Measurements from ENCODE around the gene SGCA. TPM values are rescaled to one million over a fixed set of nuclear protein-coding genes. Genes with fewer than 3 reads are reported as not detected.

Gene SGCA
- polyA plus RNA-seq, 1 donor = 424 TPM

DNA sequence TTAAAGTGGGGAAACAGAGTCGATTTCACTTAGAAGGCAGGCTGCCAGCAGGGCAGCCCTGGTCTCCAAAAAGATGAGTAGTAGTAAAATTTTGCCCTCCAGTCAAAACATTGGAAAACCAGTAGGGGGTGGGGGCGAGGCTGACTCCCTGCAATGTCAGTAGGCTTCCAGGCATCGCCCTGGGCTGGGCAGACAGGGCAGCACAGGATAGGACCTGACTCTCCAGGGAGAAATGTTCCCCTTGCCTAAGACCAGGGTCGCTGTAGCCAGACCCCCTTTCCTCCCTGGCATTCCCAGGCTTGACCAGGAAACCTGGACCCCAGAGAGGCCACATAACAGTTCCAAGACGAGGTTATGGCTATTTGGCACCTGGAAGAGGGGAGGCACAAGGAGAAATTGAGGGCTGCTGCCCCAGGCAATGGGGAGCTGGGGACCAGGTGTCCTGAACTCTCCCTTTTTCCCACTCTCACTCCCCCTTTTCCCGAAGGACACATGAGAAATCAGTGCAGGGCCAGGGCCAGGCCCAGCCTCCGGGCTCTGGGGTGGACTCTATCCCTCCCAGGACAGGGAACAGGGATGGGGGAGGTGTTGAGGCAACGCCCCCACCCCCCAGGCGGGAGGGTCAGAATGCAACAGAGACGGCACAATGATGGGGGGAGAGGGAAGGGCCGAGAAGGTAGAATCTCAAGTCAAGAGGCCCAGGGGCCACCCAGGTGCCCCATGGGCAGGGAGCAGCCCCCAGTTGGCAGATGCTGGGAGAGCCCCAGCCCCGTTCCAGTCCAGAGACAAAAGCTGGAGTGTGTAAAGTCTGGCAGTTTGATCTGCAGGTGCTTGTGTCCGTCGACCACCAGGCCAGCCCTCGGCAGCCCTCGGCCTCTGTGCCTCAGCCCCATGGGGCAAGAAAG, 31.3 kb upstream of the SGCA start:
- DNase-seq = no peak

DNA sequence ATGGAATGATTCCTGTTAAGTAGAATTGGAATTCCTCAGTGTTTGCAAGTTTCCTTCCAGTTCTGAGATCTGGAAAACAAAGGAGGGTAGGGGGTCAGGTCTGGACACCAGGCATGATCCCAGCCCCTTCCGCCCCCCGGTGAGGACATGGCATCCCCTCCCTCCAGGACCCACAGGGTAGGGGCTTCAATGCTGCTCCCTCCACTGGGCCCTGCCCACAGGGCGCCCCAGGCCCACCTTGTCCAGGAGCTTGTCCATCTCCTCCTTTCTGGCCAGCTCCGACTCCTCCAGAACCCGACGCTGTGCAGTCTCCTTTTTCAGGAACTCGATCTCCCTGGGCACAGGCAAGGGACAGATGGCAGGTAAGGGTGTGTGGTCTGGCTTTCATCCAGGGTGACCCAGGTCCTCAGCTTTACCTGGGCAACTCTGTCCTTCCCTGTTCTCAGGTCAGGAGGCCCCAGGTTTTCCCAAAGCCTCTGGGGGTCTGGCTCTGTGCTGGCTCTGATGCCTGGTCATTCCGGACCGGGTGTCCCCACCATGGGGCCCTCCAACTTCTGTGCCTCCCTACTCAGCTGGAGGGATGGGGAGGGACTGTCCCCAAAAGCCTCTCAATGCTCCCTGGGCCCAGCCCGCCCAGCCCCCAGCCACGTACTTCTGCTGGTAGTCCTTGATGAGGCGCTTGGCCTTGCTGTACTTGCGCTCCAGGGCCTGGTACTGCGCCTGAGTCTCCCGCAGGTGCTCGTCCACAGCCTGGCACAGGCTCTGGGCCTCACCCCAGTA, 30.3 kb upstream of the SGCA start:
- no peak for DNase-seq

DNA sequence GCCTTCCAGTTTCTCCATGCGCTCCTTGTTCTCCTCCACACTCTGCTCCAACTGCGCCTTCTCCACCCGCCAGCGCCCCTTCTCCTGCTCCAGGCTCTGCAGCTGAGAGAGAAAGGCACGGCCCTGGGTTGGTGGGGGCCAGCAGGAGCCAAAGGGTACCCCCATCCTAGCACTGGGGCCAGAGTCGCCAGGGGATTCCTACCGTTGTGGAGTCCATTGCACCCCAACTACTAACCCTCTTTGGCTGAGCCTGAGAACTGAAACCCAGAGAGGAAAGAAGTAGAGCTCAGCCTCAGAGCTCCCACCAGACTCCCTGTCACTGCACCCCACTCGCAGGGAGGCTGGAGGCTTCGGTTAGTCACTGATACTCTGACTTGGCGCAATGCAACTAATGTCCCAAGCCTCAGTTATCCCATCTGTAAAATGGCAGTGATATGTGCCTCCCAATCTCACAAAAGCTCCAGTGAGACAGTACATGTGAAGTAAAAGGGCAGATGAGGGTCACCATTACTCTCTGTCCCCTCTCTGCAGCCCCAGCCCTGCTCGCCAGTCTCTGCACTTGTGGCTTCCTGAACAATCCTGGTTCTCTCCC, 29.6 kb upstream of the SGCA start:
- DNase-seq = no peak

DNA sequence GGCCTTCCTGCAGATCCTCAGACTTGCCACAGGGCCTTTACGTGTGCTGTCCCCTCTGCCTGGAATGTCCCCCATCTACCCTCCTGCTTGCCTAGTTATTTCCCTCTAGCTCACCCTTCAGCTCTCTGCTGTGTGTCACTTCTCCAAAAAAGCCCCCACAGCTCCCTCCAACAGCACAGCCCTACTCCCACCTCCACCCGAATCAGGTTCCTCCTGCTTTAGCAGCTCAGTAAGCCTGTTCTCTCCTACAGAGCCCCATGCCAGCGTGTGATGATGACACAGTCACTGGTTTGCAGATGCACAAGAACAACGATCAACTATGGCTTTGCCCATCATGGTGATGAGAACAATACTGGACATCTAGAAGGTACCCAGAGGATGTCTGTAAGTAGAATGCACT, 28.8 kb upstream of the SGCA start:
- no peak for DNase-seq

DNA sequence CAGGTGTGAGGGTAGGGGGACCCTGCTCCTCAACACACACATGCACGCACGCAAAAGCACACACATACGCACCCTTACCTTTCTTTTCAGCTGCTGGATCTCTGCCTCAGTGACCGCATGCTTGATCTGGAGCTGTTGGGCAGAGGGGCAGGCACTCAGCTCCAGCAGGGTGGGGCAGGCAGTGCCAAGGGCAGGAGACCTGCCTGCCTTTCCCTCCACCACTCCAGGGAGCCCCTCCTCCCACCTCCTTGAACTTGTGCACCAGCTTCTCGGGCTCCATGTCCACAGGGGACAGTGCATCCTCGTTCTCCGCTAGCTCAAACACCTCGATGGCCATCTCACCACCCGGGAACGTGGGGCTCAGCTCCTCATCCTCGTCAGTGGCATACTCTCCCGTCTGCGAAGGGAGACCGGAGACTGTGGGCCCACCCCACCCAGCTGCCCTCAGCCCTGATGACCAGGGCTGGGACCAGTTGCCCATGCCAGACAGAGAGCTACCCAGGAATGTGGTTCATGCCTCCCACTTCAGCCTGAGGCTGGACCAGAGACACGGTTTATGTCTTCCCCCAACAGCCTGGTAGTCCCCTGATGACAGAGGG, 26.5 kb upstream of the SGCA start:
- no peak for DNase-seq

DNA sequence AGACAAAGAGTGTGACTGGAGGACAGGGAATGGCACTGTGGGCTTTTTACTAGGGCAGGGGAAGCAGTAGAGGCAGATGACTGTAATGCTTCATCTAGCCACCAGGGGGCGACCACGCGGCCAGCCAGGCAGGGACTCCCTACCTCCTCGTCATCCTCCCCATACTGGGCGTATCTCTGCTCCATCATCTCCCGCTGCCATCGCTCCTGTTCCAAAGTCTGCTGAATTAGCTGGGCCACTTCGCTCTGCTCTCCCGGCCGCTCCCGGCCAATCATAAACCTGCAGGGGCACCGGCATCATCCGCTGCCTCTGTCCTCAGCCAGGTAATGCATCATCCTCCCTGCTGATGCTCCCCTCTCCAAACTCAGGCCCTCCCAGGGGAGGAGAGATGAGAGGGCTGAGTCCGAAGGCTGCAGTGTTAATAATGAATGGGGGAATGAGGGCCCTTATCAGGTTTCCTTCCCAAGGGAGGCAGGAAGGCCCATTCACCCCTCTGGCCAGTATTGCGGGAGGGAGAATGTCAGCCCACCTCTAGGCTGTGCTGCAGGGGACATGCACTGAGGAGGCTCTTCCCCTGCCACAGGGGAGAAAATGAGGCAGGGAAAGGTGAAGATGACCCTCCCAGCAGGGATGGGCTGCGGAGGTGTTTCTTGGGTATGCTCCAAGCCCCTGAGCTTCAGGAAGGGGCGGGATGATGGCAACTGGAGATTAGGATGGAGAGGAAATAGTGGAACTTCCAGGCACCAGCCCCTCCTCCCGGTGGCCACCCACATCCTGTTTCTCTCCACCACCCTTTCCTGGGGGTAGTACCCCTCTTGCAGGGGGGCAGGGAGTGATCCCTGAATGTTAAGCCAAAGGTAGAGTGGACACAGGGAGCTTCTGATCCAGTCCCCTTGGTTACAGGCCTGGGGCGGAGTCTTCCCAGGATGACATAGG, 25.6 kb upstream of the SGCA start:
- peak; percentile 72 for DNase-seq

DNA sequence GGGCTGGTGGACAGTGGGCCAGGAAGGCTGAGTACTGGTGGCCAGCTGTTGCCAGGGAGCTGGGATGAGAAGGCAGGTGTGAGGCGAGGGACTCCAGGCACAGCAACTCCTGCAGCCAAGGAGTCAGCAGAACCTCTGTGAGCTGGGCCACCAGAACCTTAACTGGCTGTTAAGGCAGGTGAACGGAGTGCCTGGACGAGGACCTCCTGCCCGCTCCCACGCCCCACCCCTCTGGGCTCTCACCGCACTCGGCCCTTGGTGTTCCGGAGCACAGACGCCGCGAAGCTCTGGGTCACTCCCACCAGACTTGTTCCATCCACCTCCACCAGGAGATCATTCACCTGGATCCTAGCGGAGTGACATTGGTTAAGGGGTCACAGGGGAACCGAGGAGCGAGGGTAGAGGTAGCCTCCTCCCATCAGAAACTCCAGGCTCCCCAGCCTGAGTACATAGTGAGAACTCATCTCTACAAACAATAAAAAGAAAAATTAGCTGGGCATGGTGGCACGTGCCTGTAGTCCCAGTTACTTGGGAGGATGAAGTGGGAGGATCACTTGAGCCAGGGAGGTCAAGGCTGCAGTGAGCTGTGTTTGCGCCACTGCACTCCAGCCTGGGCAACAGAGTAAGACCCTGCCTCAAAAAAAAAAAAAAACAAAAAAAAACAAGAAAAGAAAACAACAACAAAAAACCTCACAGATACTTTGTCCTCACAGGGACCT, 24.6 kb upstream of the SGCA start:
- no peak for DNase-seq

DNA sequence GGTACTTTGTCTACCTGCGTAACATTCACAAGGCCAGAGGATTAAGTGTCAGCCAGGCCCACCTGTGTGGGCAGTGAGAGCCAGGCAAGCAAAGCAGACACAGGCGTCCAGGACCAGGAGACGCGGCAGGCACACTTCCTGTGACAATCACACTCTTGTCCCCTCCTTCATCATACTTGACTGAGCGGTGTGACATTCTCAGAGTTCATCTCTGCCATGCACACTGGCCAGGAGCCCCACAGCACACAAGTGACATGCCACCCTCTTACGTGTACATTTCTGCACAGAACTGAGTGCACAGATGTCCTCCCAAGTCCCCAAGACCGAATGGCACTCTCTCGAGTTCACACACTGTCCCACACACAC, 24.1 kb upstream of the SGCA start:
- no peak for DNase-seq

DNA sequence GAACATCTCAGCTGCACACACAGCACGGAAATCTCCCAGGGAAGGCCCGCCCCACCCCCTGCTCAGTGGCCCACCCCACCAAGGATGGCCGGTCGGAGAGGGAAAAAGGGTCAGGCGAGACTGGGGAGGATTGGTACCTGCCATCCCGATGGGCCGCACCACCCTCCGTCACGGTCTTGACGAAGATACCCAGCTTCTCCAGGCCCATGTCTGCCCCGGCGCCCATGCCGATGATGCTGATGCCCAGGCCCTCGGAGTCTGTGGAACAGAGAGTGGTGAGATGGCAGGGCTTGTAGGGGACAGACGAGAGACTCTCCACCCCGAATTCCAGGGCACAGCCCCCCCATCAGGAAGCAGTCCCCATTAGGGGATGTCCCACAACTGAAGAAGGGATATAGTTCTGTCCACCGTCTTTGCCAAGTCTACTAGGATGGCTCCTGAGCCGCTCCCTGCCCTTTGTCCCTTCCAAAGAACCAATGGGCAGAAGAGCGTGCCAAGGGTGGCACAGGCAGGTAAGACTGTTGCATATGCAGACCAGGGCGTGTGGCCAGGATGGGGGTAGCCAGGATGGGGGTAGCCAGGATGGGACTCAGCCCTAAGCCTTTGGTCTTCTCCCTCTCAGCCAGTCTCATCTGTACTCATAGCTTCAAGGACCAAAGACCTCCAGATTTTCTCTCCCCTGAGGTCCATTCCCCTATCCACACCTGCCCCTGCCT, 22.2 kb upstream of the SGCA start:
- DNase-seq = no peak

DNA sequence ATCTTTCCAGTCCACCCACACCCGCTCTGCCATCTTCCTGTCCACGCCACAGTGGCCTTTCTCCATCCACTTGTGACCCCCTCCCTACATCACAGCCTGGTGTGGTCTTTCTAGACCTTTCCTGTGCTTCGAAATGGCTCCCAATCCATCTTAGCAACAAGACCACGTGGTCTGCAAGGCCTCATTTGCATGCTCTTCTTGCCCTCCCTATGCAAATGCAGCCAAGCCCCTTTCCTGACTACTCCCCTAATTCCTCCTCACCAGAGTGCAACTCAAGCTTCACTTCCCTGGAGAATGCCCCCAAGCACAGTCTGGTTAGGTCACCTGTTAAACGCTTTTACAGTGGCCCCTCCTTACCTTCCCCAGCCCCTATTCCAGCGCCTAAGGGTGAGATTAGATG, 21.4 kb upstream of the SGCA start:
- DNase-seq = no peak

DNA sequence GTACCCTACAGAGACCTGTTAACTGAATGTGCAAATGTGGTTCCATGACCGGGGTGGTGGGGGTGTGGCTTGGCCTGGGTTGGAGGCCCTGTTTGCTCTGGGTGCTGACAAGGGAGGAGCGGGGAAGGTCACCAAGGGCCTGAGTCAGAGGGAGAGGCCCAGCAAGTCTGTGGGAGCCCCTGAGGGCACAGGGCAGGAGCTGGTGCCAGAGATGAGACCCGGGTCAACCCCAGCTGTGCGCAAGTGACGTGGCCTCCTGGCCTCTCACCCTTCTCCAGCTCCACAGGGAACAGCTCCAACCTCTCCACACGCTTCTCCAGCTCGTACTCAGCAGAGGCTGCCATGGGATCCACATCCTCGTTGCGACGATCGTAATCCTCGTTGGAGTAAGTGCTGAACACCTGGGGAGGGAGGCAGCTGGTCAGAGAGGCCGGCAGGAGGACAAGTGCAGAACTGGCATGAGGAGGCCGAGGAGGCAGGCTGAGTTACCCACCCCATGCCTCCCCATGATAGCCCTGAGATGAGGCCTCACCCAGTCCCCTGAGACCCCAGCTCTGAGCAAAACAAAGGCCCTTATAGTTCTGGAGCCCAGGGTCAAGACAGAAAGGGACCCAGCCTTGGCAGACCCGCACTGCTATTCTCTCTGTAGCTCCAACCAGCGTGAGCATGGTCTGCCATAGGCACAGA, 20.8 kb upstream of the SGCA start:
- DNase-seq = no peak

DNA sequence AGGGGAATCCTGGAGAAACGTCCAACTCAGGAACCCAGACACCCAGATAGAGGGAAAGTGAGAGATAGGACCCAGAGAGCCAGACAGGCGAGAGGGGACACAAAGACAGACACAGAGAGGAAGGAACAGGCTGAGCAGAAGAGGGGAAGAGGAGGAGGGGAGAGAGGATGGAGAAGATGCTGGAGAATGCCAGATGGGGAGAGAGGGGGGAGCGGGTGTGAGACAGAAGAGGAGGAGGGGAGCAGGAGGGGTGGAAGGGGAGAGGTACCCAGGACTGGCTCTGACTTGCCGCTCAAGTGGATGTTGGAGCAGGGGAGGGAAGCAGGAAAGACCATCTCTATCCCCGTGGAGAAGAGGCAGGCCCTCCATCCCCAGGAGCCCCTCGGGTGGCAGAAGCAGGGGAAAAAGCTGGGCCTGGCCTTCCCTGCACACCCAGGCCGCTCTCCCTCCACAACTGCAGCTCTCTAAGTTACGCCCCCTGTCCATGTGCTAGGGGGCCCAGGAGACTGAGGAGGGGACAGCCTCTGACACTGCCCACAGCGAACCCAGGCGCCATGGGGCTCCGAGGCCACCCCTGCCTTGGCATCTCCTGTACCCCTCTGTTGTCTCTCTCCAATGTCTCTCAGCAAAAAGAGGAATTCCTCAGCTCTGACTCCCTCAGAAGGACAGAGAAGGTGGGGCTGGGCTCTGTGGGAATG, 20.1 kb upstream of the SGCA start:
- no peak for DNase-seq

DNA sequence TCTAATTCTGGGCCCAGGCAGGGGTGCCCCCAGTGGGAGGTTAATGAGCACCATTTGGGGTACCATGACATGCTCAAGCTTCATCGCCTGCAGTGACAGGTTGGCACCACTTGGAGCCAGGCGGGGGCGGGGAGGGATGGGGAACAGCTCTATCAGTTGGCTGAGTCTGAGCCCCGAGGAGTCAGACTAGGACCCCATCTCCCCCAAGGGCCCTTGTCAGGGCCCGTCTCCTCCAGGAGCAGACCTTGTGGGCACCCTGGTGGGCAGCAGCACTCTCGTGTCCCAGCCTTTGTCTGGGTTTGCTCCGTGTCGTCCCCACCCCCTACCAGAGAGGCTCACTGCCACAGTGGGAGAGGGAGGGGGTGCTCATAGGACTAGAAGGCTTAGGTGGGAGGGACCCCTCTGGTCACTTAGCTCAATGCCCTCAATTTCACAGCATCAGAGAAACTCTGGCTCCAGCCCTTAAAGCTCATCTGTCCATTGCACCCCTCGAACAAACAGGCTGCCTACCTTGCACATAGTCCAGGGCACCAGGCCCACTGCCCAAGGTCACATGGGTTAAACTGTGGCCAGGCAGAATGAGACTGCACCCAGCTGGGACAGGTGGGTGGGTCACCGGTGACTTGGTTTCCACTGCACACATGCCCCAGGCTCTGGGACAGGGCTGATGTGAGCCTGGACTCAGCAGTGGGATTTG, 19.4 kb upstream of the SGCA start:
- no peak for DNase-seq

DNA sequence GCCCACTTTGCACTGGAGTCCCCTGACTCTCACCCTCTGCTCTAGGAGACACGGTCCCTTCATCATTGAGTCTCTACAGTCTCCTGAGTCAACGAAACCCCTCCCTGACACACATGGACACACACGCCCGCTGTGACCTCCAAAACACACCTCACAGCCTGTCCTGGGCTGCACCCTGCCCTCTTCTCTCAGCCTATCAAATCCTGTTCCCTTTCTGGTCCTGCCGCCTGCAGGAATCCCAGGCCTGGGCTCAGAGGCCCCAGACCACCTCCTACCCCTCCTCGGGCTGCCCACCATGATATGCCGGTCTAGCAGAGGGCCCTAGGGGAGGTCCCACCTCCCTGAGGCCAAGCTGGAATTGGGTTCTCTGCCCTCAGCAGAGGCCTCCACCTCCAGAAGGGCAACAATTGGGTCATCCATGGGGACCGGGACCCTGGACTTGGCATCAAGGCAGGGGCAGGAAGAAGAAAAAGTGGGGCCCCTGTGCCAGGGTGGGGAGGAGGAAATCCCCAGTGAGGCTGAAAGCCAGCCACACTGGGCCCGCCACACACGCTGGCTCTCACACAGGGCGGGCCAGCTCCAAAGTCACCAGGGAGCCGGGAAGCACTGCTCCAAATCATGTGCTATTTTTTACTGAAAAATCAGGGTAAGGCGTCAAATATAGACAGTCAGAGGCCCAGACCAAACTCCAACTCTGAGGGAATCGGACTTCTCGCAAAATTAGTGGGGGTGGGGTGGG, 18.7 kb upstream of the SGCA start:
- DNase-seq = no peak

DNA sequence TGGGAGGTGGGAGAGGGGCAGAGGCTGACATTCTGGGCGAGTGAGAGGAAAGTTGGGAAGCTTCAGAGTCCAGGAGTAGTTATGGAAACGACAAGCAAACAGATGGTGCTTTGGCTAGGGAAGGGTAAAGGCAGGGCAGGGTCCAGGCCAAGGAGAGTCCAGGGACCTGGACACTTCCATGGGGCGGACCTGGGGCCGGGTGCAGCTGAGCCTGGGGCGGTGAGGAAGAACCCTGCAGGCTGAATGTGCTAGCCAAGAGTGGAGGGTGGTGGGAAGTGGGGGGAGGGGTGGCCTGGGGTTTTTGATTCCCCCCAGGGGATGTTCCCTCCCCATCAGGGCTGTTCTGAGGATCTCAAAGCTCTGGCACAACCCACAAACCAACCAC, 18.0 kb upstream of the SGCA start:
- no peak for DNase-seq

DNA sequence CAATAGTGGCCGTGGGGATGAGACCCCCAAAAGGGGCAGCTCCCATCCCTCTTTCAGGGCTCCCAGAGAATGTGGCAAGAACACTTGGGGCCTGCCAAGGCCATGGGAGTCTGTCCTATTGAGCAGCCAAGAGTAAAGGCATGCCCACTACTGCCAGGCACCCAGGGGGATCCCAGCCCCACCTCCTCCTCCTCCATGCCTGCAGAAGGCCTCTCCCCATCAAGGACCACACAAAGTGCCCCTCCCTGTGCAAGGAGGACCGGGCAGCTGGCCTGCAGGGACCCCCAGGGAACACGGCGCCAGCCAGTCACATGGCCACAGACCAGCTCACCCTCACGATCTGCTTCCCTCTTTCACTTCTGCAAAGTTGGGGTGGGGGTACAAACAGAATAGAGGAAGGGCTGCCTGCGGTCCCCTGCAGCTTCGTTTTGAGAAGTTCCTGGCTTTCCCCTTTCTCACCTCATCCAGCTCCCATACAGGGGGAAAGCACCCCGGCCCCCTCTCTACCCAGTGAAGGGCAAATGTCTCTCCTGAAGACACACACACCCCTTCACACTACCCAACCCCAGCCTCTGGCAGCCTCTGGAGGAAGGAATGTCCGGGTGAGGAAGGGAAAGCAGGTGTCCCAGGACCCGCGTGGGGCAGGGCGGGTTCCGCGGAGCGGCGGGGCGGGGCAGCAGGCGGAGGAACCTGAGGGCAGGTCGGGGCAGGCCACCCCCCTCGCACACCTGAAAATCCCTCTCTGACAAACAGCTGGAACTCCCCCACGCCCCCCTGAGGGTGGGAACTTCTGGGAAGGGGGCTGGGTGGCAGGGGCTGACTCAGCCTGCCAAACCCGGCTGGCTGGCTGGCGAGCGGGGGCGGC, 17.3 kb upstream of the SGCA start:
- no peak for DNase-seq

DNA sequence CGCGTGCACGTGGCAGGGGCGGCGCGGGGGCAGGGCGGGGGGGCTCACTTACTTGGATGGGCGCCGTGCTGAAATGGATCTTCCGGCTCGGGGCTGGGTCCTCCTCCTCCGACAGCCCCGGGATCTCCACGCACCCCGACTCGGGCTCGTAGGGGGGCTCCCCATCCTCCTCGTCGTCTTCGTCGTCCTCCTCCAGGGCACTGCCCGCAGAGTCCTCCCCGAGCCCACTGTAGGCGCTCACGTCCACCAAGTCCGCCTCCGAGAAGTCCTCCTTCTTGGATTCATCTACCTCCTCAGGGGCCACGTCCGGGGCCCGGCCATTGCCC, 16.8 kb upstream of the SGCA start:
- no peak for DNase-seq
